ENCODE data around the gene YRDC.
A peak's percentile ranks its signal among the peaks of the same experiment; 100 is the strongest.

- TF ChIP-seq, protein P1, sequence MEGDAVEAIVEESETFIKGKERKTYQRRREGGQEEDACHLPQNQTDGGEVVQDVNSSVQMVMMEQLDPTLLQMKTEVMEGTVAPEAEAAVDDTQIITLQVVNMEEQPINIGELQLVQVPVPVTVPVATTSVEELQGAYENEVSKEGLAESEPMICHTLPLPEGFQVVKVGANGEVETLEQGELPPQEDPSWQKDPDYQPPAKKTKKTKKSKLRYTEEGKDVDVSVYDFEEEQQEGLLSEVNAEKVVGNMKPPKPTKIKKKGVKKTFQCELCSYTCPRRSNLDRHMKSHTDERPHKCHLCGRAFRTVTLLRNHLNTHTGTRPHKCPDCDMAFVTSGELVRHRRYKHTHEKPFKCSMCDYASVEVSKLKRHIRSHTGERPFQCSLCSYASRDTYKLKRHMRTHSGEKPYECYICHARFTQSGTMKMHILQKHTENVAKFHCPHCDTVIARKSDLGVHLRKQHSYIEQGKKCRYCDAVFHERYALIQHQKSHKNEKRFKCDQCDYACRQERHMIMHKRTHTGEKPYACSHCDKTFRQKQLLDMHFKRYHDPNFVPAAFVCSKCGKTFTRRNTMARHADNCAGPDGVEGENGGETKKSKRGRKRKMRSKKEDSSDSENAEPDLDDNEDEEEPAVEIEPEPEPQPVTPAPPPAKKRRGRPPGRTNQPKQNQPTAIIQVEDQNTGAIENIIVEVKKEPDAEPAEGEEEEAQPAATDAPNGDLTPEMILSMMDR (IDR thresholded peaks at IDR 0.05; ENCODE audit: insufficient read depth, low read length): no peak
- TF ChIP-seq POLR2AphosphoS5 (IDR thresholded peaks at IDR 0.05; ENCODE audit: low read depth) (no peak), SPI1 (IDR thresholded peaks at IDR 0.05; ENCODE audit: borderline replicate concordance, low read depth) (peak; percentile 87), GABPA (IDR thresholded peaks at IDR 0.05; ENCODE audit: low read depth) (no peak), REST (IDR thresholded peaks at IDR 0.05; ENCODE audit: insufficient replicate concordance, low read depth) (no peak)
Measured at GRCh38 chr1:37851782-37852210, 43.8 kb upstream of the YRDC start.
